ENCODE measurements around the gene OR1L6. TPM values are rescaled to one million over a fixed set of nuclear protein-coding genes. Genes with fewer than 3 reads are reported as not detected.

OR1L6 gene
- not detected for total RNA-seq

- no peak within 1 kb of the TSS for H3K27ac Mint-ChIP-seq
- peaks cover 14% of the 10 kb centered on the region for H3K9me3 Mint-ChIP-seq
- DNase-seq: no peak
- H3K27me3 Mint-ChIP-seq: no peaks in the 10 kb centered on the region
- no peaks in the 10 kb centered on the region for H3K4me1 Mint-ChIP-seq
- no peak within 1 kb of the TSS for H3K4me3 Mint-ChIP-seq
- POLR2A ChIA-PET: no interaction called here
- H3K36me3 Mint-ChIP-seq (ENCODE audit: low read depth): no peaks in the 10 kb centered on the region
- CTCF ChIA-PET: no interaction called here
Observed at GRCh38 chr9:122742003-122742402, at the start of gene OR1L6. TSS of gene OR1L6 (plus strand) at chr9:122742303. CDS start at chr9:122749848, 7,545 bp downstream.

GRCh38 chr9:122695696-122696095 is 46.4 kb upstream of the OR1L6 start:
- no peak overlapping the region for H3K4me3 Mint-ChIP-seq
- H3K36me3 Mint-ChIP-seq (ENCODE audit: low read depth): no peaks in the 10 kb centered on the region
- POLR2A ChIA-PET: no interaction called here

GRCh38 chr9:122718038-122718437 is 24.1 kb upstream of the OR1L6 start:
- Mint-ChIP-seq H3K9me3 (peaks cover 16% of the 10 kb centered on the region), H3K36me3 (ENCODE audit: low read depth) (no peaks in the 10 kb centered on the region), H3K4me3 (no peak overlapping the region), H3K27ac (no peak overlapping the region), H3K4me1 (no peaks in the 10 kb centered on the region), H3K27me3 (no peaks in the 10 kb centered on the region)
- no peak for DNase-seq
- ChIA-PET CTCF (no interaction called here), POLR2A (no interaction called here)

More at GRCh38 chr9:122695696-122696095, 46.4 kb upstream of the OR1L6 start:
- H3K27ac Mint-ChIP-seq: no peak overlapping the region
- CTCF ChIA-PET: no interaction called here
- H3K27me3 Mint-ChIP-seq: no peaks in the 10 kb centered on the region
- no peak for DNase-seq
- H3K4me1 Mint-ChIP-seq: no peaks in the 10 kb centered on the region
- H3K9me3 Mint-ChIP-seq: no peaks in the 10 kb centered on the region

DNA sequence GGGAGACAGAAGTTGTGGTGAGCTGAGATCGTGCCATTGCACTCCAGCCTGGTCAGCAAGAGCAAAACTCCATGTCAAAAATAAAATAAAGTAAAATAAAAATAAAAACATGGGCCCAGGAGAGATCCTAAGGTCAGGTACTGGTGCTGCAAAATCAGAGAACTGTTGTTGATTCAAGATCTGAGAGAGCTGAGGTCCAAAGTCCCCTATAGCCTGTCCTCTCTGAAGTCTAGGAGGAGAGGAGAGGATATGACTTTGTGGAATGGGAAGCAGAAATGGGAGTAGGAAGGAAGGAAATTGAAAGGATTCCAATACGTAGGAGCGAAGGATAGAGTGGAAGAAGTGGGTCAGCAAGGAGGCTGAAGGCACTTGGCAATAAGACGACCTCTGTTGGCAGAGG is 22.9 kb upstream of the OR1L6 start:
- H3K4me1 Mint-ChIP-seq: no peaks in the 10 kb centered on the region
- no peak overlapping the region for H3K27ac Mint-ChIP-seq
- H3K36me3 Mint-ChIP-seq (ENCODE audit: low read depth): no peaks in the 10 kb centered on the region
- no peaks in the 10 kb centered on the region for H3K27me3 Mint-ChIP-seq
- CTCF ChIA-PET: no interaction called here
- H3K9me3 Mint-ChIP-seq: peaks cover 20% of the 10 kb centered on the region
- DNase-seq: no peak
- POLR2A ChIA-PET: no interaction called here
- no peak overlapping the region for H3K4me3 Mint-ChIP-seq

DNA sequence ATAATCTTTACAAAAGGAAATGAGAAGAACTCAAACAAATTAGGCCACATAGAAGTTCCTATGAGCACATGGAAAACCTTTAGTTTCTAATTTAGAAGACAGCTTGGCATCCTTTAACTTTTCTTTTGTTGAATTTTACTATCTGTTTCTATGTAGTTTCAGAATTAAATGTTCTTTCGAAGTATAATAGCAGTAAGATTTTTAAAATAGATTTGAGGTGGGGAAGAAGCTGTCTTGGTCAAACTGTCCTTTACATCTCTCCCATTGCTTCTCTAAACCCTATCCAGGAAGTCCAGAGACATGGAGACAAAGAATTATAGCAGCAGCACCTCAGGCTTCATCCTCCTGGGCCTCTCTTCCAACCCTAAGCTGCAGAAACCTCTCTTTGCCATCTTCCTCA is 18.4 kb upstream of the OR1L6 start, which contains the start of gene OR1L4:
Gene OR1L4 (plus strand): TSS at position 301 of the 400 bp plus-strand sequence. CDS start 0 bp downstream, at position 301.
- Mint-ChIP-seq H3K27ac (no peak within 1 kb of the TSS), H3K4me1 (no peaks in the 10 kb centered on the region), H3K27me3 (no peaks in the 10 kb centered on the region), H3K9me3 (peaks cover 36% of the 10 kb centered on the region), H3K4me3 (no peak within 1 kb of the TSS), H3K36me3 (ENCODE audit: low read depth) (peaks cover 2% of the 10 kb centered on the region)
- ChIA-PET CTCF (no interaction called here), POLR2A (no interaction called here)
- no peak for DNase-seq

DNA sequence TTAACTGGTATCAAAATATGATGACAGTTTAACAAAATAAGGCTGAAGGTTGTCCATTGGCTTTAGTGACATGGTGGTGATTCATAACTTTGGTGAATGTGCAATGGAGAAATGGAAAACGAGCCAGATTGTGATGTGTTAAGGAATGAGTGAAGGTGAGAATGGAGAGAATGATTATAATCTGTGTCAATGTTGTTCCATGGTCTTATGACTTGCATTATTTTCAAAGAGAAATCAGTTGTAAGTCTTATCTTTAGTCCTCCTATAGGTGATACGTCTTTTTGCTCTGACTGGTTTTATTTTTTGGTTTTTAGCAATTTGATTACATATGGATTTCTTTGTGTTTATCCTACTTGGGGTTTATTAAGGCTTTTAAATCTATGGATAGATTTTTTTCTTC is 12.7 kb downstream of the OR1L6 start:
- Mint-ChIP-seq H3K27ac (no peak overlapping the region), H3K36me3 (ENCODE audit: low read depth) (no peaks in the 10 kb centered on the region), H3K9me3 (peaks cover 9% of the 10 kb centered on the region), H3K4me1 (no peaks in the 10 kb centered on the region), H3K27me3 (no peaks in the 10 kb centered on the region), H3K4me3 (no peak overlapping the region)
- ChIA-PET POLR2A (no interaction called here), CTCF (no interaction called here)
- DNase-seq: no peak

- Mint-ChIP-seq H3K27me3 (peaks cover under 1% of the 10 kb centered on the region), H3K27ac (no peak overlapping the region), H3K9me3 (peaks cover 17% of the 10 kb centered on the region), H3K4me3 (no peak overlapping the region), H3K4me1 (no peaks in the 10 kb centered on the region), H3K36me3 (ENCODE audit: low read depth) (no peaks in the 10 kb centered on the region)
- no peak for DNase-seq
- ChIA-PET CTCF (no interaction called here), POLR2A (no interaction called here)
Observed at GRCh38 chr9:122767817-122768216, 25.7 kb downstream of the OR1L6 start.

DNA sequence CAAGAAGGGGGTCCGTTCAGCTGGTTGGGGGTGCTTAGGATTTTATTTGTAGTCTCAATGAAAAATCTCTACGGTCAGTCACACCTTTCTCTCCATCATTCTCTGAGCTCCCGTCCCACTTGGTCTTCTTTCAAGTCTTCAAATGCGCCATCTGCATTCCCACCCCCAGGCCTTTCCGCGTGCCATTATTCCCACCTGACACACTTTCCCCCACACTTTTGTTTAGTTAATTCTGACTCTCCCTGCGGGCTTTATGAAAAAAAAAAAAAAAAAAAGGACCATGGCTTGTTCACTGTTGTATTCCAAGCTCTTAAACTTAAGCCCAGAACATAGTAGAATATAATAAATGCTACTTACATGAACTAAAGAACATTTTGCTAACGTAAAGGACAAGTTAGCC is 34.9 kb downstream of the OR1L6 start:
- no peak for DNase-seq
- POLR2A ChIA-PET: no interaction called here
- Mint-ChIP-seq H3K4me1 (no peaks in the 10 kb centered on the region), H3K27me3 (peaks cover 7% of the 10 kb centered on the region), H3K9me3 (peaks cover 9% of the 10 kb centered on the region), H3K36me3 (ENCODE audit: low read depth) (no peaks in the 10 kb centered on the region), H3K4me3 (no peak overlapping the region), H3K27ac (no peak overlapping the region)
- CTCF ChIA-PET: interaction anchor here (0.6 to 1.3 kb wide), 2 partner anchors 10 to 227 kb away, joined by 3 read pairs; no protein-coding TSS in a partner anchor

GRCh38 chr9:122777935-122778627 is 36.0 kb downstream of the OR1L6 start:
- no peak overlapping the region for H3K27ac Mint-ChIP-seq
- no peak overlapping the region for H3K4me3 Mint-ChIP-seq
- peaks cover 4% of the 10 kb centered on the region for H3K27me3 Mint-ChIP-seq
- no peaks in the 10 kb centered on the region for H3K4me1 Mint-ChIP-seq
- no peaks in the 10 kb centered on the region for H3K36me3 Mint-ChIP-seq (ENCODE audit: low read depth)
- DNase-seq: no peak
- POLR2A ChIA-PET: no interaction called here
- peaks cover 3% of the 10 kb centered on the region for H3K9me3 Mint-ChIP-seq
- CTCF ChIA-PET: no interaction called here

- Mint-ChIP-seq H3K36me3 (ENCODE audit: low read depth) (no peaks in the 10 kb centered on the region), H3K9me3 (no peaks in the 10 kb centered on the region), H3K4me3 (no peak overlapping the region), H3K27ac (no peak overlapping the region), H3K27me3 (no peaks in the 10 kb centered on the region), H3K4me1 (no peaks in the 10 kb centered on the region)
- ChIA-PET POLR2A (no interaction called here), CTCF (no interaction called here)
- no peak for DNase-seq
Observed at GRCh38 chr9:122779181-122779580, 37.1 kb downstream of the OR1L6 start.

DNA sequence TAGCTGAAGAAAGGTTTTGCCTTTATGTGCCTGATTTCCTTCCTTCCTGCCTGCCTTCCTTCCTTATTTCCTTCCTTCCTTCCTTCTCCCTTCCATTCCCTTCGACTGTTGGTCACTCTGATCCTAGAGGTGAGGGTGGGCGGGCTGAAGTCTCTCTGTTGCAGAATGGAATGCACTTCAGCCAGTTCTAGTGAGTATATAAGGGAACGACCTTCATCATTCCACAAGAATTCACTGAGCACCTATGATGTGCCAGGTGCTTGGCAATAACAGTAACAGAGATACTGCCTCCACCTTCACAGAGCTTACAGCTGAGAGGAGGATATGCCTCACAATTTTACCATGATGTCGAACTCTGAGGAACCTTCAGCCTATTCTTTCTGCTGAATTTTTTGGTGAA is 37.9 kb downstream of the OR1L6 start:
- H3K36me3 Mint-ChIP-seq (ENCODE audit: low read depth): no peaks in the 10 kb centered on the region
- no peaks in the 10 kb centered on the region for H3K4me1 Mint-ChIP-seq
- CTCF ChIA-PET: no interaction called here
- H3K4me3 Mint-ChIP-seq: no peak overlapping the region
- no peak overlapping the region for H3K27ac Mint-ChIP-seq
- H3K9me3 Mint-ChIP-seq: no peaks in the 10 kb centered on the region
- H3K27me3 Mint-ChIP-seq: no peaks in the 10 kb centered on the region
- POLR2A ChIA-PET: no interaction called here
- DNase-seq: no peak

- ChIA-PET POLR2A (no interaction called here), CTCF (no interaction called here)
- DNase-seq: no peak
- H3K27me3 Mint-ChIP-seq: no peaks in the 10 kb centered on the region
- no peaks in the 10 kb centered on the region for H3K36me3 Mint-ChIP-seq (ENCODE audit: low read depth)
- H3K4me3 Mint-ChIP-seq: no peak overlapping the region
- no peak overlapping the region for H3K27ac Mint-ChIP-seq
- no peaks in the 10 kb centered on the region for H3K4me1 Mint-ChIP-seq
- no peaks in the 10 kb centered on the region for H3K9me3 Mint-ChIP-seq
Observed at GRCh38 chr9:122781671-122782070, 39.6 kb downstream of the OR1L6 start.

DNA sequence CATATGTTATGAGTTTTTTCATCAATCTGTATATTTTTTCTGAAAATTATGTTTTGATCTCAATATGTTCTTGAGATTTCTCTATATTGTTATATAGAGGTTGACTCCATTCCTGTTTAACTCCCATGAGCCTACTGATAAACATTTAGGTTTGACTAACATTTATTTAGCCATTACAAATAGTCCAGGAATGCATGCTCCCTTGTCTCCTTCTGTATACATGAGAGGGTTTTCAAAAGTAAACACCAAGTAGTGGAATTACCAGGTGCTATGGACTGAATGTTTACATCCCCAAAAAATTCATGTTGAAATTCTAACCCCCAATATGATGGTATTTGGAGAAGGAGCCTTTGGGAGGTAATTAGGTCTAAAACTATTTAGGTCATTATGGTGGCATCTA is 43.2 kb downstream of the OR1L6 start:
- Mint-ChIP-seq H3K9me3 (no peaks in the 10 kb centered on the region), H3K4me3 (no peak overlapping the region), H3K27ac (no peak overlapping the region), H3K4me1 (no peaks in the 10 kb centered on the region), H3K36me3 (ENCODE audit: low read depth) (no peaks in the 10 kb centered on the region), H3K27me3 (no peaks in the 10 kb centered on the region)
- POLR2A ChIA-PET: no interaction called here
- DNase-seq: no peak
- CTCF ChIA-PET: no interaction called here

DNA sequence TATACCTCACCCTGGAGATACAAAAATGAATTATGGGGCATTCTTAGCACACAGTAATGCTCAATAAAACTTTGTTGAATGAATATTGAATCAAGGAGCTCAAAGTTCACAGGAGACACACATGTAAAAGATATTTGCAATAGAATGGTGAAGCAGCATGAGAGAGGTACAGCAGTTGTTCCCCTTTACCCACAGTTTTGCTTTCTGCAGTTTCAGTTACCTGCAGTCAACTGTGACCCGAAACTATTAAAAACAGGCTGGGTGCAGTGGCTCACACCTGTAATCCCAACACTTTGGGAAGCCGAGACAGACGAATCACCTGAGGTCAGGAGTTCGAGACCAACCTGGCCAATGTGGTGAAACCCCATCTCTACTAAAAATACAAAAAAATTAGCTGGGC is 44.2 kb downstream of the OR1L6 start:
- Mint-ChIP-seq H3K27ac (no peak overlapping the region), H3K36me3 (ENCODE audit: low read depth) (no peaks in the 10 kb centered on the region), H3K4me1 (no peaks in the 10 kb centered on the region), H3K4me3 (no peak overlapping the region), H3K27me3 (no peaks in the 10 kb centered on the region), H3K9me3 (no peaks in the 10 kb centered on the region)
- ChIA-PET CTCF (interaction anchor here (0.6 to 1.2 kb wide), 2 partner anchors 10 to 396 kb away, joined by 3 read pairs; no protein-coding TSS in a partner anchor), POLR2A (no interaction called here)
- DNase-seq: no peak

Measured in activated CD4-positive, alpha-beta T cell treated with anti-CD3 and anti-CD28 coated beads, Interleukin-2, amount 10 ng/mL, durations not matched to agents 7 days and 5 days (primary cell).